ENCODE measurements around the gene RET.
A peak's percentile ranks its signal among the peaks of the same experiment; 100 is the strongest.
"Not testable (repeated sequence)": the region's sequence is repeated elsewhere in the genome, so short reads cannot be mapped to it uniquely, and the experiment has no call there.

The RET gene

GRCh38 chr10:43078175-43078985 lies 1.5 kb downstream of the RET start:
- DNase-seq (ENCODE audit: low spot score), result no peak

GRCh38 chr10:43078986-43079273 lies 2.1 kb downstream of the RET start:
- peak; percentile 66 for DNase-seq (ENCODE audit: low spot score)

GRCh38 chr10:43079856-43080255 lies 3.0 kb downstream of the RET start:
- DNase-seq (ENCODE audit: low spot score), result no peak

- DNase-seq (ENCODE audit: low spot score), result no peak
Observed at GRCh38 chr10:43082087-43082486, 5.2 kb downstream of the RET start.

GRCh38 chr10:43082746-43083145 lies 5.9 kb downstream of the RET start:
- no peak for DNase-seq (ENCODE audit: low spot score)

- no peak for DNase-seq (ENCODE audit: low spot score)
Observed at GRCh38 chr10:43083764-43084163, 6.9 kb downstream of the RET start.

- no peak for DNase-seq (ENCODE audit: low spot score)
Observed at GRCh38 chr10:43084812-43085211, 7.9 kb downstream of the RET start.

GRCh38 chr10:43086321-43086942 lies 9.6 kb downstream of the RET start:
- DNase-seq (ENCODE audit: low spot score), result no peak

- DNase-seq (ENCODE audit: low spot score), result no peak
Observed at GRCh38 chr10:43089519-43089918, 12.7 kb downstream of the RET start.

GRCh38 chr10:43090188-43090587 lies 13.3 kb downstream of the RET start:
- no peak for DNase-seq (ENCODE audit: low spot score)

- DNase-seq (ENCODE audit: low spot score), result no peak
Observed at GRCh38 chr10:43090664-43091063, 13.8 kb downstream of the RET start.

- no peak for DNase-seq (ENCODE audit: low spot score)
Observed at GRCh38 chr10:43091846-43092245, 15.0 kb downstream of the RET start.

- peak; percentile 38 for DNase-seq (ENCODE audit: low spot score)
Observed at GRCh38 chr10:43093423-43094076, 16.7 kb downstream of the RET start.

GRCh38 chr10:43094085-43094484 lies 17.2 kb downstream of the RET start:
- no peak for DNase-seq (ENCODE audit: low spot score)

- DNase-seq (ENCODE audit: low spot score), result not testable (repeated sequence)
Observed at GRCh38 chr10:43099339-43099738, 22.5 kb downstream of the RET start.

- no peak for DNase-seq (ENCODE audit: low spot score)
Observed at GRCh38 chr10:43099928-43100327, 23.1 kb downstream of the RET start.

GRCh38 chr10:43100366-43100765 lies 23.5 kb downstream of the RET start:
- no peak for DNase-seq (ENCODE audit: low spot score)

GRCh38 chr10:43102063-43102828 lies 25.4 kb downstream of the RET start:
- no peak for DNase-seq (ENCODE audit: low spot score)

GRCh38 chr10:43105102-43105955 lies 28.5 kb downstream of the RET start:
- DNase-seq (ENCODE audit: low spot score), result peak; percentile 95

- DNase-seq (ENCODE audit: low spot score), result no peak
Observed at GRCh38 chr10:43105956-43106229, 29.0 kb downstream of the RET start.

GRCh38 chr10:43106256-43107091 lies 29.6 kb downstream of the RET start:
- no peak for DNase-seq (ENCODE audit: low spot score)
